ENCODE measurements around the gene TMEM132C.

Gene TMEM132C

DNA sequence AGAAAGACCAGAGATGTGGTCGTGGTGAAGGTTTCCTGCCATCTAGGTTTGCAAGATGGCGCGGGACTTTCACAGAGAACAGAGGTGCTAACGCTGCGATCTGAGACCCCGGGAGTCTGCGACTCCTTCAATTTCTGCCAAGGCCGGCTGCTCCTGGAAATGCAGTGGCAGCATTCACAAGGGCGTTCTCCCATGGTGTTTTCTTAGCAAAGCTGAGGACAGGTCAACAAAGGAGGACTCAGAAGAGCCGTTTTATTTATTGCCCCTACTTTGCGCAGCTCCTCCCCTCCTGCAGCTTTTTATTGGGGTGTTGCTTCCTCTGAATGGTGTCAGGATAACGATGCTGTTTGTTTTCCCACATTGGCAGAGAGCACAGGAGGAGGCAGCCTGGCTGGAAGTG, 86.3 kb downstream of the TMEM132C start:
- DNase-seq: no peak

DNA sequence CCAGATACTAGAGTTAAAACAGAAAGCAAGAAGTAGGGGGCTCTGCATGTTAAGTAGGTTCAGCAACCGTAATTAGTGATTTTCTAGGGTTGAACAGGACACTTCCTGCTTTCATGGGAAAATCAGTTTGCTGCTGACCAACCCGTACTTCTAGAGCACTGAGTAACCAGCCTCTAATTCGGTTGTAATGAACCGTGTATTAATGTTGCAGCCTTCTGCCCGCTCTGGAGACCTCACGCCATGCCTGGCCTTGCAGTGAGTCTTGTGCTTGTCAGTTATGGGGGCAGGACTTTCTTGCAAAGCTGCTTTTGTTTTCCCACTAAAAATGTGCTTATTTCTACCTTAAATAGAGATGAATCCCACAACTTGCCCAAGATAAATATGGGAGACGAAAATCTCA, 89.6 kb downstream of the TMEM132C start:
- DNase-seq: no peak

DNA sequence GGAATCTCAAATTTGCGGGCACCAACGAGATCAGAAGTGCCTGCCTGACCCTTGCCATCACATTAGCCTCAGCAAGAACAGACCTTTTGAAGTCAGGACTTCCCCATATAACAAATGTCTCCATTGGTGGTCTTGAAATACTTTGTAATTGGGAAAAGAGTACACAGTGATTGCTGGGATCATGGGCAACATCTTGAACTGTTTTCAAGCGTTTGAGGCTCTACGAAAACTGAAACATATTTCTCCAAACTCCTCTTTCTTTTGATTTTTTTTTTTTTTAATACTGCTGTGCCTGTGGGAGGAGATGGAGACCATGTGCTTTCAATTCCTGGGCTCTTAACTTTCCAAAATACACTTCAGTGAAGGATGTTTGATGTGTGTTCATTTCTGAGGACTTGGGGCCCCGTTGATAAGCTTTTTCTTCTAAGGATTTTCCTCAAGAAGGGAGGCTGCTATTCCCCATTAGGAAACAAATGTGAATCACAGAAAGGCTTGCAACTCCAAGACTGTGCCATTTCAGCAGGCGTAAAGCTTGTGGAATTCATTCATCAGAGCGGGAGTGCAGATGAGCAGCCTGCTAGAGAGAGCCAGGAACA, 94.5 kb downstream of the TMEM132C start:
- no peak for DNase-seq

DNA sequence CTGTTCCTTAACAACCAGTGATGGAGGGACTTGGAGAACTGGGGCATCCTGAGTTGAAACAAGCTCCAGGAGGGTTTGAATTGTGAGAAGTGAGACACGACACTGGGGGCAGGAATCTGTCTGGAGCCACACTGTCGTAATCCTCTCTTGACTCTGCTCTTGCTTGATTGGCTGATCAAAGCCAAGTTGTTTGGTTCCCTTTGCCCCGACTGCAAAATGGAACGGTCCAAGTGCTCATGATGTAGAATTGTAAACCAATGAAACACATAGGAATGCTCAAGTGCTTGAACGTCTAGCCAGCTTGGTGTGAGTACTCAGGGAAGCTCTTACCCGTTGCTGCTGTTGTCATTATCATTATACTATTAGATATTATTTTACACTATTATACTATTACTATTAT, 98.1 kb downstream of the TMEM132C start:
- no peak for DNase-seq

DNA sequence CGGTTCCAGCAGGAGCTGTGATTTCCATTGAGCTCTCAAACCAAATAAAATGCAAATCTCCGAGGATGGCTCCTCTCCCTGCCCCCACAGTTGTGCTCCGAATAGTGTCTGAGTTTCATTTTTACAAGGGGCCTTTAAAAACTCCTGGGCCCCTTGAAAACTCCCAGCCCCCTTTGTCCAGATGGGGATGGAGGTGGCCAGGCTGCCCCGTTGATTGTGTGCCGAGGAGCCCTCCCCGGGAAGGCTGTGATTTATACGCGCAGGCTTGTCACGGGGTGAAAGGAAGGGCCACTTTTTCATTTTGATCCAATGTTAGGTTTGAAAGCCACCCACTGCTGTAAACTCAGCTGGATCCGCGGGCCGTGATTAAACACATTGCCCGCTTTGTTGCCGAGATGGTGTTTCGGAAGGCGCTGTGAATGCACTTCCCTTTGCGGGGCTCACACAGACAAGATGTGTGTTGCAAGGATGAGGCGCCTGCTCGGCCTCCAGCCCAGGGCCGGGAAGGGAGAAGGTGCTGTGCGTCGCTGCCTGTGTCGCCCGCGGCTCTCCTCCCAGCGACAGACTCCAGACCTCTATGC, 98.8 kb downstream of the TMEM132C start:
- DNase-seq: no peak

DNA sequence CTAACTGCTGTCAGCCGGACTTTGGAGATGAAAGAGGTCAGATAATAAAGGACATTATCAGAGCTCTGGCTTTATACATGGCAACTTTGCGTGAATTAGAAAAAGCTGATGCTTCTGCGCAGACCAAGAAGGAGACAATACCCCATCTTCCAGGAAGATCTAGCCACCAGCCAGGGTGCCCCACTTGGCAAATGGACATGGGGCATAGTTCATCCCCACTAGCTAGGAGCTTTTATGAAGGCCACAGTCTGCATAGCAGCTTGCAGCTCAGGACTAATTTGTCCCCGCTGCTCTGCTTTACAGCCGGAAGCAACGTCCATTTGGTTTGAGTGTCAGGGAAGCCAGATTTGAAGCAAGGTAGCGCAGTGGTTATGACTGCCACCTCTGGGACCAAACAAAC, 101.0 kb downstream of the TMEM132C start:
- DNase-seq: no peak

DNA sequence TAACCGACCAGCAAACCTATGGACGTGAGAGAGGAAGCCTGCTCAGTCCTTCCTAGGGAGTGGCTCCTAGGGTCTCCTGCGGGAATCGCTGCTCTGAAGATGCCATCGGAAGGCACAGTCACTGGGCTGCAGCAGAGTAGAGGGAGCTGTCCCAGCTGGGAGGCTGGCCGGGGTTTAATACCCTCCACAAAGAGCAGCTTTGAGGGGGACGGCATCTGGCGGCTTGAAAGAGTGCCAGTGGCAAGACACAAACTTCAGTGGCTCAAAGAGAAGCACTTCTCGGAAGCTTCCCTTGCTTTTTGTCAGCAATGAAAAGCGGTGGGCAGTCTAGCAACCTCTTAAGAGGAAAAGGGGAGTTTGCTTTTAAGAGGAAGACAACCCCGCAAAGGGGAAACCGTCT, 114.6 kb downstream of the TMEM132C start:
- no peak for DNase-seq

DNA sequence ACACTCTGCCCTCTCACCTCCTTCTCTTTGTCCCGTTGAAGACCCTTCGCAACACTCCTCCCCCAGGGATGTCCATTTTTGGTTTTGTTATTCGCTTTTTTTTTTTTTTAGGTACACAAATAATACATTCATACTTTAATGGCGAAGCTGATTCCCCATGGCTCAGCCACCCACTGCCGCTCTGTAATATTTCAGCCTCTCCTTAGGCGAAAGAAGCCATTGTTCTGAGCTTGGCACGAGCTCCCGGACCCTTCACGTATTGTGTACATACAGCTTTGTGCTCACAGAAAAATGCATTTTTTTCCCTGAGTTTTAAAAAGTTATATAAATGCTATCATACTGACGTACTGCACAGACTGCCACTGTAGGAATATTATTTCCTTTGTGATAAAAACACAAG, 115.0 kb downstream of the TMEM132C start:
- DNase-seq: no peak

DNA sequence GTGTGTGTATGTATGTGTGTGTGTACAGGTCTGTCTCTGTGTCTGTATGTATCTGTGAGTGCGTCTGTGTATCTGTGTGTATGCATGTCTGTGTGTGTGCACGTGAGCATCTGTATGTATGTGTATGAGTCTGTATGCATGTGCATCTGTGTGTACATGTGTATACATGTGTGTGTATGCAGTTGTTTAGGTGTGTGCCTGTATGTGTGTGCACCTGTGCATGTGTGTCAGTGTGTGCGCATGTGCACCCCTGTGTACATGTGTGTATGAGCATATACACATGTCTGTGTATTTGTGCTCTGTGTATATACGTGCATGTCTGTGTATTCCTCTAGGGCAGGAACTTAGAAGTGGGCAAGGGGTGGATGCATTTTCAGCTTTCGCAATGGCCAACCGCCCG, 116.0 kb downstream of the TMEM132C start:
- no peak for DNase-seq

DNA sequence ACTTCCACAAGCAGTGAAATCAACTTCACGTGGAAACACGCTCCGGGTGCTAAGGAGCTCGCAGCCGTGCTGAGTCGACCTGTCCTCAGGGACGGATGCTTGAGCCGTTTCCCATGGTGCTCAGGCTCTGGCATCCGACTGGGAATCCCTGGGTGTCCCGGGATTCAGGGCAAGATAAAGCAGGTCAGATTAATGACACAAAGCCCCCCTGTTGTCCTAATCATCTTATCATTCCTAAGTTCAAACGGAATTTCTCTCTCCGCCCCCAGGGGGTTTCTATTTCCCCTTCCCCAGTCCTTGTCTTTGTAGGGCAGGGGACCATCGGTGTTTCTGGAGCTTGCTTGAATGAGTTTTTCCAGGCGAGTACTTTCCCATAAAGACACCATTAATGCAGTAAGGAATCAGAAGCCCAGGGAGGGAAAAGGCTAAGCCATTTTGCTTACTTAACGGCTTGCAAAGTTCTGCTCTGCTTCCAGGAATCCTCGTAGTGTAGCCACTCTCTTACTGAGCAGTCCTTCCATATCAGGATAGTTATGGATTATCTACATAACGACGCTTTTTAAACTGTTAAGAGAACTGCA, 116.5 kb downstream of the TMEM132C start:
- no peak for DNase-seq

DNA sequence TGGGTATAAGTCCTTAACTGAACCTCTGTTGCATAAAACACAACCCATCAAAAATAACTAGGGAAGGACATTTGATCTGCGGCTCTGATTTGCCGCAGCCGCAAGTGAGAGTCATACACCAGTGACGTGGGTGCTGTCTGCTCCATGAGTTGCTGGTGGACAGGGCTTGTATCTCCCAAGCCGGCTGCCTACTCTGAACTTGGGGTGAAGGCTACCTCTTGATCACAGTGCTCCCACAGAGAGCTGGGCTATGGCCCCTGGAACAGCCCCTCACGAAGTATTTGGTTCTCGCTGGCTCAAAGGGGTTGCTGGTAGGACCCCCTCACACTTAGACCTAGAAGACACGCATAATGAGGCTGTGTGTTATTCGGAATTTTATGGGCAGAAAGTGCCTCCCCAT, 118.8 kb downstream of the TMEM132C start:
- DNase-seq: no peak

DNA sequence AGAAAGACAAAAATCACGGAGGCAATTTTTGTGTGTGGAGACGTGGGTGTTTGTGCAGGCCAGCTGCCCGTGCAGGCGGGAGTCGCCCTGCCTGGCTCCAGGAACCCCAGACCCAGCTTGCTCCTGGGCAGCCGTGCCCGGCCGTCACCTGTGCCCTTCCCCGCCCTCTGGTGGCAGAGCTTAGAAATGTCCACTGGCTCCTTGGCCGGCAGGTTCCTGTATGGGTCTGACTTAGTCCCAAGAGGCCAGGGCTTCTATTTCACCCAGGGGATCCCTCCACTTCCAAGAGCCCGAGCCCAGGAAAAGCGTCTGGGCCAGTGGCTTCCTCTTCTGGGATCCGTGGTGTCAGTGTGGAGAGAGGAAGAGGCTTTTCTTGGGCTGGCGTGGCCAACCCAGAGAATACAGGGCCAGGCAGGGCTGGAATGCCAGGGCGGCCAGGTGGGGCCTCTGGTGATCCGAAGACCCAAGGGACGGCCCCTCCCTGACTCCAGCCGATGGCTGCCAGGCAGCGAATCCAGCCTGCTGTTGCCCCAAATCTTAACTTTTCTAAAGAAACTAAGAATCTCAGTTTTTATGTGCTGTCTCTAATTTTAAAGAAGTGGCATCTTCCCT, 120.9 kb downstream of the TMEM132C start:
- peak; percentile 18 for DNase-seq

DNA sequence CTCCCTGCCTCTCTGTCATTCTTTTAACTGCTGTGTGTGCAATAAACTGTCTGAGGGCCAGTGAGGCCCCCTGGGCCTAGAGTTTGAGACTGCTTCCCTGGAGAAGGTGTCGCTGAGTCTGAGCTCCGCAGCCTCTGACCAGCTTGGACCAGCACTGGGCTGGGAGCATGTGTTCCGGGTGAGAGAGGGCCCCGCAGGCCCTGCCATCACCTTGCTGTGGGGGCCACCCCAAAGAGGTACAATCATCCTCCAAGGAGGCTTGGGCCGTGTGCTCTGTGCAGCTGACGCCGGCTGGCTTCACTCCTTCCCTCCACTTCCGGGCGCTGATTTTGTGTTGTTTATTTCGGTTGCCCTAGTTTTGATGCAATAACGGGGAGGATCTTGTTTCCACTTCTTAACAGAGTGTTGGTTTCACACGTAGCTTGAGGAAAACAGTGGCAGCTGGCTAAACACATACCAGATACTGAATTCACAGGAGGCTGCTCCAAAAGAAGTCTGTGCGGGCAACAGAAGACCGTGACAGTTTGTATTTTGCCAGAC, 121.6 kb downstream of the TMEM132C start:
- DNase-seq: peak; percentile 22

DNA sequence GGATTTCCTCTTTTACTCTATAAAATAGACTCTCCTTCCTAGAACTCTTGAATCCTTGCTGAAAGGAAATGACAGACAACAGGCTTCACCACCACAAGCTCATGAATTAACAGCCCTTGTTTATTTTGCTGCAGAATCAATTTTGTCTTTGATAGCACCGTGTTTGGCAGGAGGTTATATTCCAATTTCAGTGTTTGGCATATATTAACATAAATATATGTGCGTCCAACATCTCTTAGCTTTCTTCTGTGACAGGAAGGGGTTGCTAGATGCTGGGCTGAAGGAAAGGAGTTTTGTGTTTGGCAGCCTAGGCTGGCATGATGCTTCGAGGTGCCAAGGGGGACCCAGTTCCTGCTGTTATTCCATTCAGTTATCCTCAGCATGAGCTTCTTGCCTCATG, 126.4 kb downstream of the TMEM132C start:
- DNase-seq: no peak

DNA sequence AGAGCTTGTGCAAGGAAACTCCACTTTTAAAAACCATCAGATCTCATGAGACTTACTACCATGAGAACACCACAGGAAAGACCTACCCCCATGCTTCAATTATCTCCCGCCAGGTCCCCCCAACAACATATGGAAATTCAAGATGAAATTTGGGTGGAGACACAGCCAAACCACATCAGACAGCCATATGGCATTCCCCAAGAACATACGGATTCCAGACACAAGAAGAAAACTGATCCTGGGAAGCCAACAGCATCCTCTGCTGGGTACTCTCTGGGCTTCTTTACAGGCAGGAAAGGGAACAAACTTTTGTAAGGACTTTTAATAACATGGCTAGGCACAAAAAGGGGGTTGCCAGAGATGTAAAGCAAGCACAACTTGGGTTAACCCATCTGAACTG, 127.2 kb downstream of the TMEM132C start:
- no peak for DNase-seq

DNA sequence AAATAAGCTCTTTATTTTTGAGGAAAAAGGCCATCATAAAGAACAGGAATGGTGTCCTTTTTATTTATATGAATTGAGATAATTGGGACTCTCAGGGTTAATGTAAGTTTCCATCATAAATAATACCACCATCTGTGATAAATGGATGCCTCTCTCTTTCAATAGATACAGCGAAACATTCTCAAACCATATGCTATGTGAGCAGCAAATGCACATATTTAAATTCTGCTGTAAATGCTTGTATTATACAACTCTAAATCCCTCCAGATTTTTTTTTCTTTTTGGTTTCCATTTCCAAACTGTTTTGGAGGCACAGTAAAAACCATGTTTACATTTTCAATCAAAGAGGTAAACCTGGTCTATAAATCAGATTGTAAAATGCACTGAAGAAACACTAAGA, 132.3 kb downstream of the TMEM132C start:
- no peak for DNase-seq

DNA sequence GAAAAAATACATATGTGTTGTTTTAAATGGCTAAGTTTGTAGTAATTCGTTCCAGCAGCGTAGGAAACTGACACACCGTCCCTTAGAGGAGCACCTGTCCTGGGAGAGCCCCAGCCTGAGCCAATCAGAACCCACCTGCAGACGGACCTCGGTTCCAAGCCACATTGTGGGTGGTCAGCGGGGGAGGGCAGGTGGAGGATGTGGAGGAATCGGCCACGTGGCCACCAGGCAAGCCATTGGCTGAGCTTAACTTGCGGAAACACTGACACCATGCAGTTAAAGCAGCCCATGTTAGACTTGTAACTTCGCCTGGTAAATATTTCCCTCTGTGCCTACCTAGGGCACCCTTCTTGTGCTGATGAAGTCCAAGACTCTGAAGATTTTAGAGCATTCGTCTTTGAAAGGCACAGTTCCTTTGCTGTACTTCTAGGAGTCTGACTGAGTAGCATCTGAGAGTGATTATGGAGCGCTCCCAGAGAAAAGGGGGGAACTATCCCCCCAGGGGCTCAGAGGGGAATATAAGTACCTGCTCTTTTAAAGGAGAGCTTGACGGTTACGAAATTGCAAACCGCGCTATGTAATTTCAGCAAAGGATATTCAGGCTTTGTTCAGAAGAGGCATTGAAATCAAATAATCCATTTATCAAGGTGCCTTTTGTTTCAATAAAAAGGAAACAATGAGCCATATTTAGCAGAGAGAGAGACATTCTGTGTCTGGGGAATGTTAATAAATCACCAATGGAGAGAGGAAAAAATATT, 135.7 kb downstream of the TMEM132C start:
- DNase-seq: no peak

DNA sequence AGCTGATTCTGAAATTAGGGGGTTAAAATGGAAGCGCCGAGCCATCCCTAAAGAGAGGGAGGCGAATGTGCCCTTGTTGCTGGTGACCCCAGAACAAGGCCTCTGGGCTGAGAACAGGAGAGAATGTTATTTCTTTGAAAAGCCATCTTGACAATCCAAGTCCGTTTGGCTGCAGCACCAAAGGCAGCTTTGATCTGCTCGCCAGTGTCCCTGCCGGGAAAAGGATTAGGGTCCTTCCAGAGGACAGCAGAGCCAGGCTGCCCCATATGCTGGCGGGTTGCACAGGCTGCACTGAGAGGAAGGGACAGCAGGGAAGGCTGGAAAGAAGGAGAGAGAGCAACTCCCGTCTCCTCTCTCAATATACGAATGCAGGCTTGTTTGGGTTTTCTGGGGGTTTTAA, 141.7 kb downstream of the TMEM132C start:
- DNase-seq: no peak

DNA sequence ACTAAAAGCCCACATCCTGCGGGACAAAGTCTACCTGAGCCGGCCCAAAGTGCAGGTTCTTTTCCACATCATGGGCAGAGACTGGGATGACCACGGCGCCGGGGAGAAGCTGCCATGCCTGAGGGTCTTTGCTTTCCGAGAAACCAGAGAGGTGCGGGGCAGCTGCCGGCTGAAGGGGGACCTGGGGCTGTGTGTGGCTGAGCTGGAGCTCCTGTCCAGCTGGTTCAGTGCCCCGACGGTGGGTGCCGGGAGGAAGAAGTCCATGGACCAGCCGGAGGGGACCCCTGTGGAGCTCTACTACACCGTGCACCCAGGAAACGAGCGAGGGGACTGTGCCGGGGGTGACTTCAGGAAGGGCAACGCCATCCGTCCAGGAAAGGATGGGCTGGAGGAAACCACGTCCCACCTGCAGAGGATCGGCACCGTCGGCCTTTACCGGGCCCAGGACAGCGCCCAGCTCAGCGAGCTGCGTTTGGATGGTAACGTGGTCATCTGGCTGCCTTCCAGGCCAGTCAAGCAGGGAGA, 148.1 kb downstream of the TMEM132C start:
- DNase-seq: no peak

DNA sequence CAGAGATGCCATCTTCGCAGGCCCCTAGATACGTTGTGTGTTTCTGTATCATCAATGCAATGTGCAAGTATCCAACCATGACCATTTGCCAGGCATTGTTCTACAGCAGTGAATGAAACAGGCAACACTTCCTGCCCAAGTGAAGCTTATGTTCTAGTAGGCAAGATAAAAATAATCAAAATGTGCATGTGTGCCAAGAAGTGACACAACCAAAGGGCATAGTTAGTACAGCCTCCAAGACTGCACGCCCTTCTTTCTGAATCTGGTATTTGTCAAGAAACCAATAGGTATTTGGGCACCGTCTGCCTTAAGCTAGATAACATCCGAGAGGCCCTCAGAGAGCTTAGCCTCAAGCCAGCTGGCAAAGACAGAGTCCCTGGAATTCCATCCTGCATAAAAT, 152.0 kb downstream of the TMEM132C start:
- no peak for DNase-seq

DNA sequence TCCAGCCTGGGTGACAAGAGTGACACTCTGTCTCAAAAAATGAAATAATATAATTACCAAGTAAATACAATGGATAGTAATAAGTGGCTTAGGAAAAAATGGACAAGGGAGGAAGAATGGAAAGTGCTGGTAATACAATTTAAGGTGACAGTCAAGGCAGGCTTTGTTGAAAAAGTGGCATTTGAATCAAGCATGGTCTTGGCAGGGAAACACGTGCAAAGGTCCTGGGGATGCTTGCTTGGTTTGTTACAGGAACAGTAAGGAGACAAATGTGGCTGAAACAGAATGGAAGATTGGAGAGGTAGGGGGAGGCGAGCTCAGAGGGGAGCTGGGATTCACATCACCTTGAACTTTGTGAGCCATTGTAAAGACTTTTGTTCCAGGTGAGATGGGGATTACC, 153.2 kb downstream of the TMEM132C start:
- no peak for DNase-seq

DNA sequence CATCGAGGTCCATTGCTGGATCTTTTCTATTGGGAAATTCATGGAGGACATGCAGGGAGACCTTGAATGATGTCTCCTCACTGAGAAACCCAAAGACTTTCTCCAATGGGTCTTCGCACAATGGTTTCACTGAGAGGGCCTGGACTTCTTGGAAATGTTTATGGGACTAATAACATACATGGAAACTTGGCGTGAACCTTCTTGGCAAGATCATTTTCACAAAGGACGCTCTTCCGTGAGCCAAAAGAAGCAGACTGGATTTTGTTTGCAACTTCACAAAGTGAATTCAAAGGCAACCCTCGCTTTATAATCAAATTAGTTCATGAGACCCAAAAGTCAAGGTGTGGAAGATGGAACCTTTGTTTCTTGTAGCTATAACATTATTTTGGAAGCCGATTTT, 154.4 kb downstream of the TMEM132C start:
- no peak for DNase-seq

DNA sequence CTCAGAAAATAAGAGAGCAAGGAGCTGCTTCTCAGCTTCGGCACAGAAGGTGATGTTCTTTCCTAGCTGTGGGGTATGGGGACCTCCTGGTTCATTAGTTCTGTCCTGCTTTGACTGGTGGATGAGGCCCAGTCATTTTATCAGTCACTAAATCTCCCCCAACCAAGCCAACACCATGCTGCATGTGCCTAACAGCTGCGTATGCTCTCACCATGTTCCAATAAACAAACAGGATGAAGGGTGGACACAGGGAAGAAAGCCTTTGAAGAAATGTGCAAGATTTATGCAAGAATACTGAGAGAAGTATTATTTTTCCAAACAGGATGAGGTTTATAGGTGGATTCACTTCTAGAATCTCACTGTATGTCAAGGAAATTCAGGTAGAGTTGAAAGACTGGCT, 156.2 kb downstream of the TMEM132C start:
- no peak for DNase-seq
